ENCODE results near the gene CCDC192.

DNA sequence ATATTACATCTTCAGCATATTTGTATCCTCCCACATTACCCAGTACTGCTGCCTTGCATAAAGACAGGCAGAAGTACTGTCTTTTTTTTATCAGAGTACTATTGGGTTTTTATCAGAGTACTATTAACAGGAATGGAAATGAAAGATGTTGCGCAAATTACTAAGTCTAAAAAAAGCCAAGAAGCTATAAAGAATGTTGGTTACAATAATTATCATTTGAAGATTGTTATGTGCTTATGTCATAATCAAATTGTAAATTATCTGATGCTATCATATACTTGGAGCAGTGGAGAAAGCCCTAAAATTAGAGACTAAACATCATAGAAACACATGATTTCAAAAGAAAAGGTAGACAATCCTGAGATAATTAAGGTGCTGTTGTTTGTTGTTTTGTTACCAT is 188.8 kb downstream of the CCDC192 start:
- no peak for TF ChIP-seq CTCF (conservative IDR thresholded peaks at IDR 0.05; ENCODE audit: low read depth, low read length)
- TF ChIP-seq RAD21 (IDR thresholded peaks at IDR 0.05; ENCODE audit: low read length): no peak
- no peak for TF ChIP-seq POLR2A (IDR thresholded peaks at IDR 0.05; ENCODE audit: low read depth, low read length)
- no peak for TF ChIP-seq MXI1 (IDR thresholded peaks at IDR 0.05; ENCODE audit: borderline replicate concordance, low read depth, low read length)
- TF ChIP-seq RCOR1 (IDR thresholded peaks at IDR 0.05; ENCODE audit: insufficient replicate concordance, low read length): no peak

Data from IMR-90 (cell line).